ENCODE measurements around the gene RTN4R.
A peak's percentile ranks its signal among the peaks of the same experiment; 100 is the strongest.
"Not testable (repeated sequence)": the region's sequence is repeated elsewhere in the genome, so short reads cannot be mapped to it uniquely, and the experiment has no call there.

RTN4R gene

DNA sequence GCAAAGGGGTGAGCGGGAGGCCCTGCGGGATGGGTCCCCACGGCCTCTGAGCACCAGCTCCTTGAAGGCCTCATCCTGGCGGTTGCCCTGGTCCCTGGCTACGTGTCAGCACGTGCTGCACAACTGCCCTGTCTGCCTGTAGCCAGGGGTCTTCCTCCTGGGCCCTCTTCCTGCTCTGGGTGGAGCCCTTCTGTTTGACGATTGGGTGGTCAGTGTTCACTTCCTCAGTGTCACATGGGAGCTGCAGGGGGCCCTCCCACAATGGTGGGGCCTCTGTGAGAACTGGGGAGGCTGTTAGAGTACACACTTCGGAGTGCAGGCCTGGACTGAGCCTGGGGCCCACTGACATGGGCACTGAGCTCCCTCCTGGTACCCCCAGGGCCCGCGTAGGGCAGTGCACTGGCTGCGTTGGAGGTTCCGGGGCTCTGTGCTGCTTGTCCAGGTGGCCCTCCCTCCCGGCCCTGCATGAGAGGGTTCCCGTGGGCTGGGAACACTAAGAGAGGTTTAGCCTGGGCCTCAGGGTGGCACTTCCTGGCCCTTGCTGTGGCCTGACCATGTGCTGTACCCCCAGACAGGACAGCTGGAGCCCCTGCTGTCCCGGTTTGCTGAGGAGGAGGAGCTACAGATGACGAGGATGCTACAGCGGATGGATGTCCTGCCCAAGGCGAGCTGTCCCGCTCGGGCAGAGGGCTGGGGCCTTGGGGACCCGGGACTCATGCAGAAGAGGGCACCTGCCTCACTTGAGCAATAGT, 38.0 kb upstream of the RTN4R start:
- no peak for DNase-seq

DNA sequence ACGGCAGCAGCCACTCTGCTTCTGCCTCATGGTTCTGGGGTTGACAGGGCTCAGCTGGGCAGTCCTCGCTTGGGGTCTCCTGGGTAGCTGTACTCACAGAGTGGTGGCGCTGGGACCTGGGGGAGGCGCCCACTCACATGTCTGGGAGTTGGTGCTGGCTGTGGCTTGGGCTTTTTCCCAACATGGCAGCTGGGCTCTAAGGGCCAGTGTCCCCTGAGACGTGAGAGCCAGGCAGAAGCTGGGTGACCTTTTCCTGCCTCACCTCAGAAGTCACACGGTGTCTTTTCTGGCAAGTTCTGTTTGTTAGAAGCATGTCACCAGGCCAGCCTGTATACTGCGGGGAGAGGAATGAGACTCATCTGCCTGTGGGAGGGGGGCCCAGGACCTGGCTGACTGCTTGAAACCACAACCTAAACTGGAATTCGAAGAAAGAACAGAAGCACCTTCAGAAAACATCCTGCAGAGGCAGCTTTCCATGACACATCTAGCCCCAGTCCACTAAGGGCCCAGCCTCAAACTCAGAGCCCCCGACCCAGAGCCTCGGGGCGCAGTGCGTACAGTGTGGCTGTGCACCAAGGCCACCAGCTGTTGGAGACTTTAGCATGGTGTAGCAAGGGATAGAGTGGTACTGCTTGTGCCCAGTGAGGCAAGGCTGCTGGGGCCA, 37.2 kb upstream of the RTN4R start:
- DNase-seq = not testable (repeated sequence)

DNA sequence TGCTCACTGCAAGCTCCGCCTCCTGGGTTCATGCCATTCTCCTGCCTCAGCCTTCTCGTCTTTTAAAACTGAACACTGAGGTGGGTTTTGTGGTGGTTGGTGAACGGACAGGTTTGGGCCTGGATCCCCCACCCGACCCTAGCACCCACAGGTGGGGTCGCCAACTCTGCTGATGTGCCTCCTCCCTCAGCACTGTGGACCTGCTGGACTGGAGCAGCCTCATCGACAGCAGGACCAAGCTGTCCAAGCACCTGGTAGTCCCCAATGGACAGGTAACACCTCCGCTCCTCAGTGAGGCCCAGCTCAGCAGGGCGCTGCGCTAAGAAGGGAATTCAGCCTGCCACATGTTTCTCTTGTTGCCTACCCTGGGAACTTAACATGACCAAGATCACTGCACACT, 36.5 kb upstream of the RTN4R start:
- DNase-seq = no peak

DNA sequence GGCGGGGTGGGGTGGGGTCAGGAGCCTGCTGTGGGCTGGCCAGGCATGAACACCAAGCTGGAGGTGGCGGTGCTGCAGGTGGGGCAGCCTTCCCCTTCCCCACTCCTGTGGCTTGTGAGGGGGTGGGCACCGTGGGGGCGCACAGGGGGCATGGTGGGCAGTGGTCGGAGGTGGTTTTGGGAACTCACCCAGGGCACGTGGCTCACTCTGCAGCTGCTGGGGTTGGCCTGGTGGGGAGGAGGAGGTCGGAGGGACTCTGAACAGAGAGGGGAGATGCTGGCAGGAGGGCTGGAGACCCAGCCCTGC, 35.1 kb upstream of the RTN4R start:
- DNase-seq = not testable (repeated sequence)

GRCh38 chr22:20302438-20303228, 34.5 kb upstream of the RTN4R start:
- no peak for DNase-seq

- no peak for DNase-seq
Observed at GRCh38 chr22:20299746-20300136, 31.6 kb upstream of the RTN4R start.

- DNase-seq = peak in 1 of 2 experiments; percentile 82
Observed at GRCh38 chr22:20298803-20299745, 31.0 kb upstream of the RTN4R start.

DNA sequence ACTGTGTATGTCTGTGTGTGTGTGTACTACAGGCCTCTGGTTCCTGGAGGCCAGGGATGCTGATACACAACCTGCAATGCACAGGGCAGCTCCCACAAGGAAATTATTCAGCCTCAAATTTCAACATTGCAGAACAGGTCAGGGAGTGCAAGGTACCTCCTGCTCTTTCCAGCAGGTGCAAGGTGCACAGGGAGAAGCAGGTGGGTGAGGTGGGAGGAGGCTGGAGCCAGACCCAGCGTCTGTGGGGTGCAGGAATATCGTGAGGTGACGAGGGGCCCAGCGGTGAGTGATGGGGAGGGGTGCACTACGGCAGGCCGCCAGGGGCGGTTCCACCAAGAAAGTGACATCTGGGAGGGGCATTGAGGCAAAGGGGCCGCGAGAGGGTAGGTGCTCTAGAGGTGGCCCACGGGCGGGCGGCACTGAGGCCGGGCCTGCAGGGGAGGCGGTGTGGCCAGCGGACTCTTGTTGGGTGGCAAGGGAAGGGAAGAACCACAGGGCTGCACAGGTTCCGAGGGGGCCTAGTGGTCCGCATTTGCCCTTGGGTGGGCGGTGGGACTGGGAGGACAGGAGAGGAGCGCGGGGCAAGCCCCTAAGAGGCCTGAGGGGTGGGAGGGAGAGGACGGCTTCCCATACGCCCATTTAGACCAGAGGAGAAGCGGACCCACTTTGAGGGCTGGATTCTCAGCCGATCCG, 30.1 kb upstream of the RTN4R start:
- no peak for DNase-seq

- DNase-seq = no peak
Observed at GRCh38 chr22:20297414-20298109, 29.4 kb upstream of the RTN4R start.

DNA sequence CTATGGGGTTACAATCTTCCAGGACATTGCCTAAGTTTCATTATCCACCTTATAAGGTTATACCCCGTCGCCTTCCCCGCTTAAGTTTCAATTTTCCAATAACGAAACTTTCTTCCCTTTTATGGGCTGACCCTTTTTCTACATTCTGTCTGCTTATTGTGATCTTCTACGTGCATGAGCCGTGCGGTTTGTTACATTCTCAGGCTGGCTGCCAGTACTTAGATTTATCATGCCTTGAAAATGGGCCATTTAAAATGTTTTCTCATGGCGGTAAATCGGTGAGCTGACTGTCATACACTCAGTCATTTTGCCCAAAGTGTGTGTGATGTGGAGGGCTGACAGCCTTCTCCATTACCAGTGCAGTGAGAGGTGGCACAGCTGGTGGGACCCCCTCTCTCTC, 28.5 kb upstream of the RTN4R start:
- no peak for DNase-seq

GRCh38 chr22:20295262-20296064, 27.3 kb upstream of the RTN4R start:
- DNase-seq = no peak

DNA sequence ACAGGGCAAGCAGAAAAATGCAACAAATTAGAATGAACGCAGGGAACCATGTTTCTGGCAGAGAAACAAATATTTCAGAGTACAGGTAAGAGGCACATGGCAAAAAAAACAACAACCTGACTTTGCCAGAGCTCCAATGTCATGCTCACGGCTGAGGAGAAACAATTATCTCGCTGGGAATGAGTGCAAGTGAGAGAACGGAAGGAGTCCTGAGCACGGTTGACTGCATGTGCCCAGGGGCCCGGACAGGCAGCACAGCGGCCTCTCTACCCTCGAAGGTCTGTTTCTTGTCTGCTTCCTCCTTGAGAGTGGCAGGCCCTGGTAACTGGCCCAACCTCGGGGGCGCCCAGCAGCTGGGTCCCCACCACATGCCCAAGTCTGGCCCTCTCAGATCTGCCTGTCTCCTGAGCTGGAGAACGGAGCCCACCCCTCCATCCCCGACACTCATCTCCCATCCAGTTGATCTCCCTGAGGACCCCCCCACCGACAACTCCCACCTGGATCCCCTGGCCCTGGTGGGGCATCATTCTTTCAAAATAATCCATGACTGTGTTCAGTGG, 24.6 kb upstream of the RTN4R start:
- no peak for DNase-seq

DNA sequence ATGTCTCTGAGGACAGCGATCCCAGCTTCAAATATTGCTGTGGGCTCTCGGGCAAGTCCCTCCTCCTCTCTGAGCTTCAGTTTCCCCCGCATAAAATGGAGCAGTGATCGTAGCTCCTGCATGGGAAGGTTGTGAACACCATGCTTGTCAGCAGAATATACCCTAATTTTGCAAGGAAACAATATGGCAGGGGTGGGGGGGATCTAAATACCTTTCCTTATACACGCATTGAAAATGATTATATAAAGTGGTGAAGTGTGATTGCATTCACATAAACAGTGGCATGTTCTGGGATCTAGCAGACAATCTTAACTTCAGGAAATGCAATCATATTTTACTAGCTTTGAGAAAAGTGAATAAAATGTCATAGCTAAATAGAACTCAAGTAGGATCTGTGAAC, 24.0 kb upstream of the RTN4R start:
- no peak for DNase-seq

- no peak for DNase-seq
Observed at GRCh38 chr22:20291604-20292063, 23.5 kb upstream of the RTN4R start.

GRCh38 chr22:20291249-20291586, 23.1 kb upstream of the RTN4R start:
- DNase-seq = no peak

DNA sequence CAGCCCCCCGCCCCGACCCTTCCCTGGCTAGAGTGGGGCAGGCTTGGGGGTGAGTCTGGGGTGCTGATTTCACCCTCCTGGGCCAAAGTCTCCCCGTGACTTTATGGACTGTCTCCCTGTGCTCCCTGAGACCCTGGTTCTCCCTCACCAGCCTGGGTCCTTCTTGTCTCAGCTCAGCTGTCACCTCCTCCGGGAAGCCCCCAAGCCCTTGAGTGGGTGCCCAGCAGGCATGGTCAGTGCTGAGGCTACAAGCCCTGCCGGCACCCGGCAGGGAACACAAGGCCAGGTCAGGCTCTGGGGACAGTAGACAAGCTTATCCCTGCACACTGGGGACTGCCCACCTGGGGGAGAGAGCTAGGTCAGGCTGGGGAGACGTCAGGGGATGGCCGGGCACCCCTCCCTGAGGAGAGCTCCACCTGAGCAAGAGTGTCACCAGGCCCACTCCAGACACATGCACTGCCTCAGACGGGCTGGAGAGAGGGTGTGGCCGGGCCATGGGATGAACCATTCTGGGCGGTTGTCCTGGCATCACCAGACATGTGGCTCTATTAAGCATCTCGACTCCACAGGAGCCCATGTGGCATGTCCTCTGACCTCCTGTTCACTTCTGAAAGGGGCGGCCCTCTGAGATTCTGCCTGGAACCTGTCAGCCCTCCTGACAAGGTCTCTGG, 22.6 kb upstream of the RTN4R start:
- DNase-seq = no peak

- DNase-seq = no peak
Observed at GRCh38 chr22:20290045-20290392, 21.9 kb upstream of the RTN4R start.

- DNase-seq = not testable (repeated sequence)
Observed at GRCh38 chr22:20289182-20290044, 21.3 kb upstream of the RTN4R start.

All from SW 1271 (cell line).